GM21528 (cell line): ENCODE measurements around the gene SLC36A2.
"Not testable (repeated sequence)": the region's sequence is repeated elsewhere in the genome, so short reads cannot be mapped to it uniquely, and the experiment has no call there.

Experiments used
- ATAC-seq: cut with Tn5 transposase; IDR thresholded peaks from one replicate; pipeline ENCODE4 v1.9.1; 2021; ENCODE audit warnings: mild to moderate bottlenecking, moderate library complexity; ENCODE audit not compliant: unreplicated experiment, low FRiP score

SLC36A2 gene

DNA sequence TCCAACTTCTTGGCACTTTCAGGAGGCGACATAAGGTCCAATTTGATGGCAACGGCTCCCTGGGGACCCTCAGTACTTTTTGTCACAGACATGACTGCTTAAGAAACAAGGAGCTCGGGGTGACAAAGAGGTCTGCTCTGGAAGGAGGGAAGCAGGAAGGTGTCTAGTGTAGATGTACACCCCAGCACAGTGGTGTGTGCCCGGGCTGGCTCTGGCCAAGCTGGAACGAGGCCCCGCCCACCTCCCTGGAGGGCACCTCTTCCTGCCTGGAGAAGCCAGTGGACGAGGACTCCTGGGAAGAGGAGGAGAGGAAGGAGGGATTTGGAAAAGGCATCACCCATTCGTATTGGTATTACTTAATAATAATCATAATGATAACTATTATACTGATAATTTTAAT is at the start of gene SLC36A2:
TSS of gene SLC36A2 (minus strand) at position 191 of the 400 bp plus-strand sequence. CDS start at position 92, 99 bp downstream.
- no peak for ATAC-seq

DNA sequence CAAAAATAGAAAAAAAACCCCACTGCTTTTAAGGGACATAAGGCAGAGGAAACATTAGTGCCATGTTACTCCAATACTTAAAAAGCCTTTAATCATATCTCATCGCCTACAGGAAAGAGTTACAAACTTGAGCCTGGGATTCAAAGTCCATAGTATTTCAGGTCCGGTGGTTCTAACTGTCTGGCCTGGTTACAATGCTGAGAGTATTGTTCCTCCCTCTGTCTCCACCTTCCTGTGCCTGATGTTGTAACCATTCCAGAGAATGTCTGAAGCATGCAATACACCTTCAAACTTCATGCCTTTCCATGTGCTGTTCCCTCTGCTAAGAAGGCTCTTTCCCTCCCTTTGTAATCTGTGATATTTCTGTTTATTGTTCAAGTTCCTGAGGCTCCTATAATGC is 41.6 kb upstream of the SLC36A2 start:
- no peak for ATAC-seq

DNA sequence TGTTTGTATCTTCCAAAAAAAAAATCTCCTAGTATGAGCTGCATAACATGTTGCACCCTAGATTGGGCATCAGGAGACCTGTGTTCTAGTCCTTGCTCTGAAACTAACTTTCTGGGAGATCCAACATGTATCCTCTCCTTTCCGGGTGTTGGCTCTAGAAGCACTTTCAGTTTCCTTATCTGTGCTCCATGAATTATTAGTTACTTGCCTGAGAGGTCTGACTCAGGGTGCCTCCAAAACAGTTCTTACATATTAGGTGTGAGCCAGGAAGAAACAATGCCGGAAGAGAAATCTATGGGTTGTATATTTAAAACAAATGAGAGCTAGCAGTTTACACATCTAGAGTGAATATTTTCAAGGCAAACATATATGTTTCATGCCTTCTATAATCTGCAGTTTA is 36.7 kb upstream of the SLC36A2 start:
- ATAC-seq, result no peak

DNA sequence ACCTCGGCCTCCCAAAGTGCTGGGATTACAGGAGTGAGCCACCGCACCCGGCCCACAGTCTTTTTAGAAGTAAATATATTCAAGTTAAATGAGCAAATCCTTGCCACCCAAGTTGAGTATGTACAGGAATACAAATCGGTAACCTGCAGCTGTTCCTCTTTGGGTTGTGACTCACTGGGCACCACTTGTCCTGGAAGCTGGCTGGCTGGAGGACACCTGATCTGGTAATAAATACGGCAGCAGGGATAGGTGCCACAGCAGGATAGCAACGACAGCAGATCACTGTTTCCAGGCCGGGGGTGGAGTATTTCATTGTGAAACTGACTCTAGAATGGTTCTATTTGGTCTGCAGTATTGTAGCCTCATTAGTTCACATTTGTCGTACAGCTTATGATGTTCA is 35.7 kb upstream of the SLC36A2 start:
- no peak for ATAC-seq

DNA sequence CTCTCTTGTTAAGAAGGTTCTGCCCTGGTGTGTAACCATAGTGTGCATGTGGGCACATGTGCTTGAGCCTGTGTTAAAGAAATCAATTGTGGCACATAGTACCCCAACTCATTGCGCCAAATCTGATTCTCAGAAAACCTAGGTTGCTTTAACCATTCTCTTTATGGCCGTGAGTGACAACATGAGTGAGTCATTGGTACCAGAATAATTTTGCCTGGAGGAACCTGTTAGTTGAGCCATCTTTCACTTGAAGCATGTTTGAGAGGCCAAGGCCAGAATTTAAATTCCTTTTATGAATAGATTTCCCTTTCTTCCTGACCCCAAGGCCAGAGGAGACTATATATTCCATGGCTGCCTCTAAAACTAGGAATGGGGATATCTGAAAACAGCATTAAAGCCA is 35.2 kb upstream of the SLC36A2 start:
- ATAC-seq, result no peak

DNA sequence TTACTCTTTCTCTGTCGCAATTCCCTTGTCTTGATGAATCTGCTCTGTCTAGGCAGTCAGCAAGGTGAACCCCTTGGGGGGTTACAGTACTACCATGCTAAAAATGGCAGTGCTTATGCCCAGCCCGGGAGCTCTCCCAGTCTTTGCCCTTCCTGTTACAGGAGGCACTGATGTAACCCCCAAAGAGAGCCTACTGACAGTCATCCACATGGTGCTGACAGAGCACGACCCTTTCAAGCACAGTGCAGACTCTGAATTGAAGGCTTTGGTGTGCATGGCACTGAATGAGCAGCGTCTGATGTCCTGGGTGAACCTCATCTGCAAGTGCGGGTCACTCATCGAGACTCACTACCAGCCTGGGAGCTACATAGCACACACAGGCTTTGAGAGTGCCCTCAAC is 34.5 kb upstream of the SLC36A2 start:
- ATAC-seq, result no peak

DNA sequence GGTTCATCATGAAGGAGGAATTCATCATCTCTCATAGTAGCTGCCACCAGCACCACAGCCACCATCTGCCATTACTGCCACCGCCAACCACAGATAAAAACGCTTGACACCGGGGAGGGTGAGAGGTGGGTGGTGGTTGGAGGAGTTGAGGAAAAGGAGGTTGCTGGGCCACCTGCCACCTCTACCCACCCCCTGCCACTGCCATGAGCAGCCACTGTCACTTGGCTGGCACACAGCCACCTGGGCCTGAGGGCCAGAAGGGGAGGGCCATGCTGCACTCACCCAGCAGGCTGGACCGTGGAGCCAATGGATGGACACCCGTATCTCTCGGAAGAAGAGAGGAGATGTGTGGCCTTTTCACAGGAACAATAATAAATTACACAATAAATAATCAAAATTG is 31.3 kb upstream of the SLC36A2 start:
- ATAC-seq, result no peak

DNA sequence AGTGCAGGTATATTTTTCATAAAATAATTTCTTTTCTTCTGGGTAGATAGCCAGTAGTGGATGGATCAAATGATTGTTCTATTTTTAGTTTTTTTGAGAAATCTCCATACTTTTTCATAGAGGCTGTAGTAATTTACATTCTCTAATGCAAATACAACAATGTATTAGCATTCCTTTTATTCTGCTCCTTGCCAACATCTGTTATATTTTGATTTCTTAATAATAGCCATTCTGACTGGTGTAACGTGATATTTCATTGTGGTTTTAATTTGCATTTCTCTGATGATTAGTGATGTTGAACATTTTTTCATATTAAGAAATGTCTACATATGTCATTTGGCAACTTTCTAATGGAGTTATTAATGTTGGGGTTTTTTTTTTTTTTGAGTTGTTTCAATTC is 27.2 kb upstream of the SLC36A2 start:
- ATAC-seq, result no peak

DNA sequence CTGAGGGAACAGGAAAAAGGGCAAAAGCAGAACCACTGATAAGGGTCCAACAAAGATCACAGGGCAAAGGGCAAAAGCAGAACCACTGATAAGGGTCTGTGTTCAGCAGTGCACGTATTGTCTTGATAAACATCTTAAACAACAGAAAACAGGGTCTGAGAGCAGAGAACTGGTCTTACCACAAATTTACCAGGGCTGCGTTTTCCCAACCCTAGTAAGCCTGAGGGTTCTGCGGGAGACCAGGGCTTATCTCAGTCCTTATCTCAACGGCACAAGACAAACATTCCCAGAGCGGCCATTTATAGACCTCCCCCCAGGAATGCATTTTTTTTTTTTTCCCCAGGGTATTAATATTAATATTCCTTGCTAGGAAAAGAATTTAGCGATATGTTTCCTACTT is 19.7 kb upstream of the SLC36A2 start:
- not testable (repeated sequence) for ATAC-seq

DNA sequence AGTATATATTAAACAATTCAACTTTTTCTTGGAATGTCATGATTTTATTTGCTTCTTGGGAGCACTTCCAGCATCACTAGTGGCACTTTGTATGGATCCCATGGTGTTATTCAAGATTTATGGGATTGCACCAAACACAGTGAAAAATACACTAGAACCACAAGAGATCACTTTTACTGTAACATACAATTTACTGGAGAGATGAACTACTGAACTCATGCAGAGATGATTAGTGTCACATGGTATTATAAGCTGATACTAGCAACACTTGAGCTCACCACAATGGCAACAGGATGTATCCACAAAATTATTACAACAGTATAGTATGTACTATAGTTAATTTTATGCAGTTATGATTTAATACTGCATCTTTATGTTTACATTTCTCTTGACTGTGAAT is 16.3 kb upstream of the SLC36A2 start:
- ATAC-seq, result no peak

DNA sequence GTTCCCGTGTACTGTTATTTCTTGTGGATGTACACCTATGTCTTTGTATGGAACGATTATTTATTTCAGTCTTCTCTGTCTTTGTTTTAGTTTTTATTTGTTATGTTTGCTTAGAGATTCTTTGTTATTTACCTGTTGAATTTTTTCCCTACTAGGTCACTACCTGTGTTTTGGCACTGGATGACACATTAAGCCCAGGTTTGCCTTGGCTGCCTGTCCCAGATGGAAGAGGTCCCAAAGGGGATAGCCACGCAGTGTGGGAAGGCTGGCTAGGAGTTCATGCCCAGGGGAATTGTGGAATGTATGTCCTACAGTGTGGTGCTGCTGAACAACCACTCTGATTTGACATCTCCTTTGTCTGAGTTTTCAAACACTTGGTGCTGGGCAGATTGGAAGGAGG is 15.6 kb upstream of the SLC36A2 start:
- ATAC-seq, result no peak

DNA sequence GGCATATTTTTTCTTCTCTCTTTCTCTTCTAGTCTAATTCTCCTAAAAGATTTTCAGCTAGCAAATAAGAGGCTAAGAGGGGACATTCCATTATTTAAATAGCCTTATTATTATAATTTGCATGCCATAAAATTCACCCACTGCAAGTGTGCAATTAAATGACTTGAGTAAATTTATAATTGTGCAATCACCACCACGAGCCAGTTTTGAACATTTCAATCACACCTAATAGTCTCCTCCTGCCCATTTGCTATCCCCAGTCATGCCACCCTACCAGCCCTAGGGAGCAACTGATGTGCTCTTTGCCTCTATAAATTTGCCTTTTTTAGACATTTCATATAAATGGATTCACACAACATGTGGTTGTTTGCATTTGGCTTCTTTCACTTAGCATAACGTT is 12.0 kb upstream of the SLC36A2 start:
- no peak for ATAC-seq

DNA sequence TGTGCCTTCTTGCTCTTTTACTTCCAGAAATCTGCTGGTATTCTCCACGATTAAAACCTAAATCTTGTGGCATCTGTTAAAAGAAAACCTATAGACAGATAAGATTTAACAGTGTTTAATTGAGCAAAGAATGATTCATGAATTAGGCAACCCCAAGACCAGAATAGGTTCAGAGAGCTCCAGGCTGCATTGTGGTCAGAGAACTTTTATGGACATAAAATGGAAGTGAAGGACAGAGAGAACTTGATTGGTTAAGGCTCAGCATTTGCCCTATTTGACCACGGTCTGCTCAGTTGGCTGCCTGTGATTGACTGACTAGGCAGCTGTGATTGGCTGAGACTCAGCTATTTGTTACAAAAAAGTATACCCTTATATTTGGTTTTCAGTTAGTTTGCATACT is 10.4 kb upstream of the SLC36A2 start:
- no peak for ATAC-seq

DNA sequence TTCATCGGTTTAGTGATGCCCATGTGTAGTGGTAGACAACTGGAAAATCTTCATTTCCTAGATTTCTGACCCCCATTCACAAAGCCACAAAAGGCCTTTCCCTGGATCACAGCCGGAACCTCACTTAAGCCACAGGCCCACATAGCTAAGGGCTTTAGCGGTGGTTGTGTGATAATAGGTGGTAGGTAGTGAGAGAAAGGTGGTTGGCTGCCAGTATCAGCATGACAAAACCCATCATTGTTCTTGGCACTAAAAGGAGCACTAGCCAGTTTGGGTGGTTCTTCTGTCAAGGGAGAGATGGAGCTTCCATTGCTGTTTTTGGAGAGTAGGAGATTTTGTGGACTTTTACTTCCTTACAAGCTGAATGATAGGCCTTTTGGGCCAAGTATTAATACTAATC is 9.7 kb upstream of the SLC36A2 start:
- no peak for ATAC-seq

DNA sequence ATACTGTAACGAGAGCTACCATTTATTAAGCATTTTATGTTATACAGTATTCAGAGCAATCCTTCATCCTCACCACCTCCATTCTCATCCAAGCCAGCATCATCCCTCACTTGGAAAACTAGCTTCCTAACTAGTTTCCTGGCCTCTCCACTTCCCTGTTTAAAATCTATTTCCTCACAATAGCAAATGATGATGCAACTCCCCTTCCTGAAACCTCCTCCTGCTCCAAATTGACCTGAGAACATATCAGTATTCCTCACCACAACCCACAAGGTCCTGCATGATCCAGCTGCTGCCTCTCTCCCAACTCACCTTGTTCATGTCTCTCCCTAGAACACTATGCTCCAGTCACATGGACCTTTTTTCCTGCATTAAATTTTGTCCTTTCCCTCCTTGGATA is 4.3 kb upstream of the SLC36A2 start:
- ATAC-seq, result no peak

DNA sequence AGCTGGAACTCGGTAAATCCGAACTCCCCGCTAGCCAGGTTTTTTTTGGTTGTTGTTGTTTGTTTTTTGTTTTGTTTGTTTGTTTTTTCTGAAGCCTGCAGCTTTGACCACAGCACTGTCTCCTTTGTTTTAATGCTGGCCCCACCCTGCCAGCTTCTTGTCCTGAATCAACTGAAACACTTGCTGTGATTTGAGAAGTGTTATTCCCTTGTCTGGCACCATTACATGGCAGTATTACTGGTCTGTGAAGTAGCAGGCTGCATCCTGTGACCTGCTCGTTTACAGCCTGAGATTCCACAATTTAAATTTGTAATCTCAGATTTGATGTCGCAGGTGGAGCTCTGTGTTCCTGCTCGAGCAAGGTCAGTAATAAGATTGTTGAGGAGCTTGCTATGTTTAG is 1.4 kb upstream of the SLC36A2 start:
- ATAC-seq, result no peak

DNA sequence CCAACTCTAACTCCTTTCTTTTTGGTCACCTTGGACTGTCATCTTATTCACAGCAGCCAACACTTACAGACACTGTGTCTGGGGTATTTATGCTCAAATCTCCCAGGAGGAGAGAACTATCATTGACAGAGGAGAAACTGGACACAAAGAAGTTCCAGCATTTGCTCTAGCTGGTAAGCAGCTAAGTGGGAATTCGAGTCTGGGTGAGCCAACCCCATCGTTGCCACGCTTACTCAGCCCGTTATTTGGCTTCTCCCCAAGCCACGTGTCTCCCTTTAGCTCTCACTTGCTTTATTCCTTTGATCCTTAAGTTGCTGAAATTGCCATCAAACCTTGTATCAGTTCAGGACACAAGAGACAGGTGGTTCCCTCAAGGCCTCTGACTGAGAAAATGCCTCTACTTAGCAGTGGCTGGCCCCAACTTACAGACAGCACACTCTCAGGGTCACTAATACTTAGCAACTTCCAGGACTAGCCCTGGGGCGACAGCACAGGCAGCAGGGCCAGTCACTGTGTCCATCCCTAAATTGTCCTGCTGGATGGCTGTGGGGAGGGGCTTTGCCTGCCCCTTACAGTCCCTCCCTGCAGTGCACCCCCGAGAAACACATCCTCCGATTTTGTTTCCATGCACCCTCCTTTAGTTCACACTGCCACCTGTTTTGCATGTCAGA is 1.4 kb downstream of the SLC36A2 start:
- no peak for ATAC-seq

DNA sequence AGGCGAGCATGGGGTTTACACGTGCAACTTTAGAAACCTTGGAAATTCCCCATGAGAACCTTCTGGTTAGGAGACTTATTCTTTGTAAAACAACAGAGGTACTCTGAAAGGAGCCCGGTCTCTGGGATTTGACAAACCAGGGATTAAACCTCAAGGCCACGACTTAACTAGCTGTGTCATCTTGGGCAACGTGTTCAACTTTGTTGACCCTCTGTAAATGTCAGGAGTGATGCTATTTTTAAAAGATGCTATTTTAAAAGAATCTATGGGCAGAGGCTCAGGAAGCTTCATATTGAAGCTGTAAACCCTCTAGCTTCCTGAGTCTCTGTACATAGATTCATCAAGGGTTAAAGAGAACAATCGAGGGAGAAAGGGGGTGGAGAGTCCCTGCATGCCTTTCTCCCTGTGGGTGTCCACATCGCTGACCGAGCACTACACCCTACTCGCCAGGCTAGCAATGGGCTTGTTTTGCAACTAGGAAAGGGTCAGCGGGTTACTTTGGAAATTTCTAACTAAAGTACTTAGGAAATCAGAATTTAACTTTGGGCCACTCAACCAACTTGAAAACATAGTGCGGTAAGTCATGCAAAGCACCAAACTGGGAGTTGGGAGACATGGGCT is 2.1 kb downstream of the SLC36A2 start:
- ATAC-seq, result no peak

DNA sequence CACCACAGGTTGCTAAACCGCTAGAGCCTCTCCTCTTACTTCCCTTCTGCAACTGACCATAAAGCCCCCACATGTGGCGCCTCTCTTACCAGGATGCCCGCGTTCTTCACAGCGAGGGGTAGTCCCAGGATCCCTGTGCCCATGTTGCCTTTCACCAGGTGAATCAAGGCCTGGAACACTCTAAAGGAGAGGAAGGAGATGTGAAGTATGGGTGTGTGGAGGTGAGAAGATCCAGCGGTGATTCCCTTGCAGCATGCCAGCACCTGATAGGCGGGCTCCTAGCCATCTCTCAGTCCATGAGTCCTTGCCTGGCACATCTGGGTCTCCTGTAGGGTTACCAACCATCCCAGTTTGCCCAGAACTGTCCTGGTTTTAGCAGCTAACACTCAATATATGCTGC is 3.3 kb downstream of the SLC36A2 start:
- no peak for ATAC-seq

DNA sequence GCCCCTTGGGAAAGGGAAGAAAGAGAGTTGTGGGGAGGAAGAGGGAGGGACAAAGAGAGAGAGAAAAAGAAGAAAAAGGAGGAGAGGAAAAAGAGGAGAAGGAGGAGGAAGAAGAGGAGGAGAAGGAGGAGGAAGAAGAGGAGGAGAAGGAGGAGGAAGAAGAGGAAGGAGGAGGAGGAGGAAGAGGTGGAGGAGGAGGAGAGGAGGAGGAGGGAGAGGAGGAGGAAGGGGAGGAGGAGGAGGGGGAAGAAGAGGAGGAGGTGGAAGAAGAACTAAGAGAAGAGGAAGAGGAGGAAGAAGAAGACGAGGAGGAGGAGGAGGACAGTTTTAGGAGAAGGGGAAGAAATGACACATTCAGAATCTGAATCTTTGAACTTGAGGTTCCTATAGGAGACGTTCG is 7.4 kb downstream of the SLC36A2 start:
- ATAC-seq, result no peak

DNA sequence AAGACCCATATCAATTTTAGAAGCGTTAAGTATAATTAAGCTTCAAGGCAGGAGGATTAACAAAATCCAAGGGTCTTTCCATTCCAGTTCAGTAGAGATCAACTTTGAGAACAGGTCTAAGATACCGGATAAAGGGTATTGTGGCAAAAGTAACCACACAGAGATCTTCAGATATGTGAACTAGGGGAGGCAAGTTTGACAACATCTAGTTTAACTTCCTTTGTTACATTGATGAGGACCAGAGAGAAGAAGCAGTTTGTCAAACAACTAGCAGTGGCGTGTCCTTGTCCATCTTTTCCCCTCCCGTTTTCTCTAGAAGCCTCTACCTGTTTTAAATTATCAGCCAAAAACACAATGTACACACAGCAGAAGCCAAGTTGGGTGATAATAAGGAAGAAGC is 8.6 kb downstream of the SLC36A2 start:
- no peak for ATAC-seq

DNA sequence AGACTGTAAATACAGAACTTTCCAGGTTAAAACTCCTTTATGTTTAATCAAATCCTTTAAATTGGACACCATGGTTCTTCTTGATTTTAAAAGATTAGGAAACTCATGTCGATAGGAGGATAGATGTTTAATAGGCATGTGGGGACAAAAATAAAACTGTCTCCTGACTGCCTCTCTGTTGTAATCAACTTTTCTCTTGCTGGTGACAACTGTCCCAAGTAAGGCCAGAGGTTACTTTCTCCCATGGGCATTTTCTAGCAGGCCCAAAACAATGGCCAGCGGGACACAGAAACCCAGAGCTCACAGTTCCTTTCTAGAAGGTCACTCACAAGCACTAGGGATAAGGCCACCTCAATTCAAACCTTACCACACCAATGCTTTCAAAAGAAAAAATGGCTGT is 14.5 kb downstream of the SLC36A2 start:
- ATAC-seq, result no peak

DNA sequence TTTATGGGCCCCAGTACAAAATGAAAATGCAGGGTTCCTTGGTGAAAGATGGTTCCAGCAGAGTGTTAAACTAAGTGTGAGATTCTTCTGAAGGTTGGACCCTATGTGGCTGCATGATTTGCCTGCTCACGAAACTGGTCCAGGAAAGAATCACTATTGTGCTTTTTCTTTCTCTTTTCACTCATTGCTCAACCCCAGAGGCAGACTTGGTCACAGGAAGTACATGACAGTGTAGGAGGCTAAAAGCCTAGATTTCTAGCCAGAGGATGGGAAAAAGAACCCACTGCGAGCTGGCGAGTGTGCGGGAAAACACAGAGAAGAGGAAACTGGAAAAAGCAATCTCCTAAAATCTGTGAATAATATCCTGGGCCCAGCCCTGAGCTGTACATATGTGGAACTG is 18.6 kb downstream of the SLC36A2 start:
- ATAC-seq, result no peak
